K562 (cell line): ENCODE data around the gene HLA-E. TPM values are rescaled to one million over a fixed set of nuclear protein-coding genes. Genes with fewer than 3 reads are reported as not detected.

ENCODE experiments used
- REST ChIP-seq, 2 experiments: fragments of 450-650 bp; formaldehyde crosslinking in 1 of 2; IDR thresholded peaks; 2 replicates each; pipeline versions ENCODE4 v1.4.0 to v1.6.1; 2014 to 2020; ENCODE audit warnings: mild to moderate bottlenecking in 2 of 2, borderline replicate concordance in 1 of 2, low read depth in 1 of 2
- ZBTB11 ChIP-seq, 3 experiments: fragments of 200-800 bp in 1 of 3; fragments of 250-450 bp in 1 of 3; fragments of 450-650 bp in 1 of 3; sonication (Bioruptor Pico) in 1 of 3; sonication (Bioruptor generic) in 1 of 3; formaldehyde crosslinking in 1 of 3; IDR thresholded peaks; 2 replicates each; pipeline versions ENCODE4 v1.6.1 to v1.8.0; 2016 to 2022; ENCODE audit warnings: mild to moderate bottlenecking in 2 of 3, missing genetic modification characterization in 2 of 3, missing compliant biosample characterization in 1 of 3, moderate library complexity in 1 of 3
- ZEB2 ChIP-seq: fragments of 450-650 bp; IDR thresholded peaks from 2 replicates; pipeline ENCODE4 v1.6.1; 2016
- polyA plus RNA-seq, 8 experiments: library from polyadenylated mRNA; depleted of rRNA in 4 of 8; stranded (reverse) in 5 of 8; unstranded in 3 of 8; fragments of >200 nt; fragmentation: Nextera tagmentation in 2 of 8; fragmentation: Illumina TruSeq in 1 of 8; extraction: Ambion mirVana in 2 of 8; extraction: Trizol in 1 of 8; gene quantifications; 2 replicates each; pipeline versions ENCODE4 v1.2.1 to v1.2.3, GENCODE V29; 2011 to 2014; ENCODE audit warnings: inconsistent platforms in 1 of 8, missing spikeins in 1 of 8
- total RNA-seq, 7 experiments: library from RNA; depleted of rRNA in 6 of 7; stranded (reverse); fragments of >200 nt in 6 of 7; fragmentation: Illumina TruSeq in 2 of 7; extraction: Trizol in 2 of 7; gene quantifications; 2 replicates each; pipeline versions ENCODE4 v1.2.1 to v1.2.3, GENCODE V29; 2011 to 2021; ENCODE audit warnings: low replicate concordance in 1 of 7

Gene HLA-E
- total and polyA plus RNA-seq, 9 of the 15 experiments (the other 6 are each of a cell fraction or from before 2014, with no cell fraction given), result 3.2 to 39.9 (median 26.8) TPM

- TF ChIP-seq ZBTB11 (CRISPR knock-in tag; IDR thresholded peaks at IDR 0.05) (no peak), REST (IDR thresholded peaks at IDR 0.05; ENCODE audit: borderline replicate concordance) (no peak), REST (CRISPR knock-in tag; IDR thresholded peaks at IDR 0.05; ENCODE audit: low read depth) (no peak), ZEB2 (no peak)
These were observed 942 bp downstream of the HLA-E start (continued) for GRCh38 chr6:30490026-30490876.
